ENCODE measurements around the gene CMTM1. TPM values are rescaled to one million over a fixed set of nuclear protein-coding genes. Genes with fewer than 3 reads are reported as not detected.

CMTM1 gene
- total and polyA plus RNA-seq, 4 donors = 0.41 to 7.5 (median 2.9) TPM

DNA sequence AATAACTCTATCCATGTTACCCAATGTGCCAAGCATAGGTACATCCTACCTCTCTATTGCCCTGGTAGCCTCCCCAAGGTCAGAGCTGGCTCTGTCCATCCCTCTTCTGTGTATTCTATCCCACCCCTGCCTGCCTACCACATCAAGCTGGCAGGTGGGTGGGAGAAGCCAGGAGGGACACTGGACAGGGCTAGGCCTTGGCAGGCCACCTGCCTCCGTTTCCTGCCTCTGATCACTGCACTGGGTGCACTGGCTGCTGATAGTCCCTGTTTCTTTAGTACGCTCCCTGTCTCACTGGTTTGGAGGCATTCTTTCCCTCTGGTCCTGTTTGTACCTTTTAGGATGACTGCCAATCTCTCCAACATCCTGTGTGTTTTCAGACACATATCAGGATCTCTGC is 29.0 kb upstream of the CMTM1 start:
- Histone ChIP-seq H3K9me3 (ENCODE audit: control insufficient read depth in 4 of 4, insufficient read depth in 3 of 4, low read length in 3 of 4) (no peaks in the 10 kb centered on the region), H3K27me3 (ENCODE audit: control insufficient read depth in 3 of 3, insufficient read depth in 3 of 3, low read length in 2 of 3) (no peaks in the 10 kb centered on the region), H3K4me1 (ENCODE audit: control insufficient read depth in 5 of 5, insufficient read depth in 5 of 5, low read length in 5 of 5) (peaks cover 0 to 7% (median 0%) of the 10 kb centered on the region in 5 donors), H3K4me3 (no peak overlapping the region), H3K27ac (ENCODE audit: low read depth in 1 of 2, low read length in 1 of 2) (no peak overlapping the region), H3K9ac (ENCODE audit: insufficient read depth in 1 of 2, low read length in 2 of 2) (no peak overlapping the region), H3K36me3 (ENCODE audit: control insufficient read depth in 4 of 4, insufficient read depth in 4 of 4, low read length in 4 of 4) (peaks cover 2 to 24% (median 14%) of the 10 kb centered on the region in 4 donors)
- DNase-seq (no peak), ATAC-seq (ENCODE audit: insufficient read depth, low FRiP score) (no peak)
- 92% methylated on average over 2 of the region's 2 CpGs for WGBS, 2 donors
- no peak for TF ChIP-seq CTCF (IDR thresholded peaks at IDR 0.05; ENCODE audit: control extremely low read depth, extremely low read depth)

DNA sequence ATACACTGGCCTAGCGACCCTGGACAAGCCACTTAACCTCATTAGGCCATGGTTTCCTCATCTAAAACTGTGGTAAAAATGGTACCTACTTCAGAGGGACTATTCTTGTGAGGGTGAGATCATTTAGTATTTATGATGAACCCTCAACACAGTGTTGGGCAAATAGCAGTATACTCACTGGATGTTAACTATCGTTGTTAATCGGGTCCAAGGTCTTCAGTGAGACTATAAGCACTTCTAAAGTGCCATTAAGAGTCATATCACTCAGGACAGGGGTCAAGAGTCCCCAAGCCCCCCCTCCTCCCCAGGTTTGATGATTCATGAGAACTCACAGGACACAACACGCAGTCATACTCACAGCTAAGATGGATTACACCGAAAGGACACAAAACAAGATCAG is 27.3 kb upstream of the CMTM1 start:
- H3K4me1 ChIP-seq (ENCODE audit: control insufficient read depth in 5 of 5, insufficient read depth in 5 of 5, low read length in 5 of 5) = peaks cover 0 to 7% (median 0%) of the 10 kb centered on the region in 5 donors
- no peak for DNase-seq
- H3K36me3 ChIP-seq (ENCODE audit: control insufficient read depth in 4 of 4, insufficient read depth in 4 of 4, low read length in 4 of 4) = peaks cover 2 to 23% (median 16%) of the 10 kb centered on the region in 4 donors
- no peaks in the 10 kb centered on the region for H3K9me3 ChIP-seq (ENCODE audit: control insufficient read depth in 4 of 4, insufficient read depth in 3 of 4, low read length in 3 of 4)
- ATAC-seq (ENCODE audit: insufficient read depth, low FRiP score) = no peak
- 71 to 93% methylated on average over 5 of the region's 5 CpGs for WGBS, 2 donors
- no peaks in the 10 kb centered on the region for H3K27me3 ChIP-seq (ENCODE audit: control insufficient read depth in 3 of 3, insufficient read depth in 3 of 3, low read length in 2 of 3)
- H3K4me3 ChIP-seq = no peak overlapping the region
- no peak for TF ChIP-seq CTCF (IDR thresholded peaks at IDR 0.05; ENCODE audit: control extremely low read depth, extremely low read depth)
- H3K9ac ChIP-seq (ENCODE audit: insufficient read depth in 1 of 2, low read length in 2 of 2) = no peak overlapping the region
- H3K27ac ChIP-seq (ENCODE audit: low read depth in 1 of 2, low read length in 1 of 2) = no peak overlapping the region

DNA sequence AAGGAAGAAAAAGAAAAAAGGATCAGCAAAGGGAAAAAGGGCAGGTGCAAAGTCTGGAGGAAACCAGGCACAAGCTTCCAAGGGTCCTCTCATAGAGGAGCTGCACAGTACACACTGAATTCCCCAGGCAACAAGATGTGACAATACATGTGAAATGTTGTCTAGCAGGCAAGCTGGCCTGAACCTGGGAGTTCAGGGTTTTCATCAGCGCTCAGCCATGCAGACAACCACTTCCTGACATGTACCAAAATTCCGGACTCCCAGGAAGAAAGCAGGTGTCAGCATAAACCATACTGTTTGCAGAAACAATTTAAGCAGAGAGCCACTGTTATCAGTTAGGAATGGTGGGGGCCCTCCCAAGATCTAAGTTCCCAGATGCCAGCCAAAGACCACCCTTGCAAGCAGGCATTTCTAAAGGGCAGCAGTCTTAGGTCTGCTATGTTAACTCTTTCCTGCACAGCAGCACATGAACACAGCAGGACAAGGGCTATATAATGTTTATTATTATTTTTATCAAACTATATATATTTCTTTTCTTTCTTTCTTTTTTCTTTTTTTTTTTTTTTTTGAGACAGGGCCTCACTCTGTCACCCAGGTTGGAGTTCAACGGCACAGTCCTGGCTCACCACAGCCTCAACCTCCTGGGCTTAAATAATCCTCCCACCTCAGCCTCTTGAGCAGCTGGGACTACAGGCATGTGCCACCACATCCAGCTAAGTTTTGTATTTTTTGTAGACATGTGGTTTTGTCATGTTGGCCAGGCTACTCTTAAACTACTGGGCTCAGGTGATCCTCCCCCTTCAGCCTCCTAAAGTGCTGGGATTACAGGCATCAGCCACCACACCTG is 26.4 kb upstream of the CMTM1 start:
- Histone ChIP-seq H3K4me1 (ENCODE audit: control insufficient read depth in 5 of 5, insufficient read depth in 5 of 5, low read length in 5 of 5) (peaks cover 0 to 2% (median 0%) of the 10 kb centered on the region in 5 donors), H3K9ac (ENCODE audit: insufficient read depth in 1 of 2, low read length in 2 of 2) (no peak overlapping the region), H3K27ac (ENCODE audit: low read depth in 1 of 2, low read length in 1 of 2) (no peak overlapping the region), H3K9me3 (ENCODE audit: control insufficient read depth in 4 of 4, insufficient read depth in 3 of 4, low read length in 3 of 4) (no peaks in the 10 kb centered on the region), H3K36me3 (ENCODE audit: control insufficient read depth in 4 of 4, insufficient read depth in 4 of 4, low read length in 4 of 4) (peaks cover 2 to 23% (median 17%) of the 10 kb centered on the region in 4 donors), H3K4me3 (no peak overlapping the region), H3K27me3 (ENCODE audit: control insufficient read depth in 3 of 3, insufficient read depth in 3 of 3, low read length in 2 of 3) (no peaks in the 10 kb centered on the region)
- WGBS, 2 donors = 53 to 72% methylated on average over 3 of the region's 3 CpGs
- TF ChIP-seq CTCF (IDR thresholded peaks at IDR 0.05; ENCODE audit: control extremely low read depth, extremely low read depth) = no peak
- ATAC-seq (ENCODE audit: insufficient read depth, low FRiP score) (no peak), DNase-seq (no peak)

All from lung (tissue), 12 donors.